GM12878 (cell line): ENCODE data around the gene DSEL. TPM values are rescaled to one million over a fixed set of nuclear protein-coding genes. Genes with fewer than 3 reads are reported as not detected.
A peak's percentile ranks its signal among the peaks of the same experiment; 100 is the strongest.

ENCODE experiments used
- ATAC-seq: fragments of 200-7000 bp; cut with Tn5 transposase; 3 replicates; pipeline ENCODE4 v1.9.1; 2020; ENCODE audit warnings: mild to moderate bottlenecking, moderate library complexity
- BruUV-seq: library from RNA; stranded (reverse); fragments of 400-500 nt; replicated peaks from 2 replicates; lab custom pipeline; 2021; lab: Mats Ljungman, UMichigan
- CTCF ChIA-PET: fragments of 300-600 bp; sonication (Branson Sonifier 250); formaldehyde crosslinking; extraction: SDS; loops from one replicate; lab custom pipeline; 2021; ENCODE audit warnings: inconsistent platforms; lab: Yijun Ruan, JAX
- POLR2A ChIA-PET: fragments of 350-600 bp; formaldehyde crosslinking; extraction: SDS; loops from one replicate; lab custom pipeline; 2021; ENCODE audit warnings: inconsistent platforms; lab: Charles Lee
- RAD21 ChIA-PET: fragments of 300-600 bp; sonication (Branson Sonifier 250); formaldehyde crosslinking; loops from one replicate; lab custom pipeline; 2023; ENCODE audit warnings: antibody characterized with exemption; ENCODE audit not compliant: unreplicated experiment; lab: Charles Lee
- SMC1A ChIA-PET: fragments of 300-600 bp; sonication (Branson Sonifier 250); formaldehyde crosslinking; loops from one replicate; lab custom pipeline; 2023; ENCODE audit not compliant: unreplicated experiment, uncharacterized antibody; lab: Charles Lee
- DNase-seq: peaks from one replicate; pipeline ENCODE4 v3.0.0-alpha.2; 2011; ENCODE audit warnings: low read depth, low spot score
- FAIRE-seq: peaks from 3 replicates; lab custom pipeline; 2011; peaks lifted over from hg19 to GRCh38; lab: Jason Lieb, UNC
- H2AFZ ChIP-seq: 2 replicates; pipeline ENCODE4 v1.6.0; 2011; ENCODE audit warnings: low read depth, low read length, control low read depth; ENCODE audit not compliant: control insufficient read depth
- H3K27ac ChIP-seq: 2 replicates; pipeline ENCODE4 v1.5.1; 2011; ENCODE audit warnings: control low read depth; ENCODE audit not compliant: control insufficient read depth, insufficient read depth
- H3K27me3 ChIP-seq, 2 experiments: replicated peaks in 1 of 2; 2 replicates each; pipeline versions ENCODE4 v1.6.0 to v1.6.1; 2011; ENCODE audit warnings: low read length in 1 of 2; ENCODE audit not compliant: control insufficient read depth in 2 of 2, insufficient read depth in 2 of 2
- H3K36me3 ChIP-seq, 2 experiments: 2 replicates each; pipeline ENCODE4 v1.5.1; 2011; ENCODE audit warnings: low read length in 1 of 2; ENCODE audit not compliant: control insufficient read depth in 2 of 2, insufficient read depth in 2 of 2
- H3K4me1 ChIP-seq: 2 replicates; pipeline ENCODE4 v1.6.1; 2011; ENCODE audit warnings: mild to moderate bottlenecking, low read length, moderate library complexity, mixed read lengths; ENCODE audit not compliant: control insufficient read depth, insufficient read depth
- H3K4me2 ChIP-seq: 2 replicates; pipeline ENCODE4 v1.6.0; 2011; ENCODE audit warnings: control low read depth; ENCODE audit not compliant: control insufficient read depth, insufficient read depth
- H3K4me3 ChIP-seq: fragments of 200-600 bp; sonication (generic); 2 replicates; pipeline ENCODE4 v1.5.1; 2016
- H3K79me2 ChIP-seq: 2 replicates; pipeline ENCODE4 v1.6.0; 2011; ENCODE audit warnings: low read length; ENCODE audit not compliant: control insufficient read depth, insufficient read depth
- H3K9ac ChIP-seq: 2 replicates; pipeline ENCODE4 v1.8.0; 2011; ENCODE audit warnings: low read length, control low read depth, mixed read lengths; ENCODE audit not compliant: control insufficient read depth, insufficient read depth
- H3K9me3 ChIP-seq: replicated peaks from 3 replicates; pipeline ENCODE4 v1.5.1; 2011; ENCODE audit warnings: mild to moderate bottlenecking, low read length; ENCODE audit not compliant: control insufficient read depth, insufficient read depth
- H4K20me1 ChIP-seq: 2 replicates; pipeline ENCODE4 v1.6.0; 2011; ENCODE audit not compliant: control insufficient read depth, insufficient read depth
- CHD4 ChIP-seq: fragments of 200-600 bp; sonication (generic); IDR thresholded peaks from 2 replicates; pipeline ENCODE4 v1.6.1; 2016; ENCODE audit warnings: mild to moderate bottlenecking
- CTCF ChIP-seq, 3 experiments: IDR thresholded peaks in 2 of 3; conservative IDR thresholded peaks in 1 of 3; 2 replicates each; pipeline ENCODE4 v1.5.1; 2011; ENCODE audit warnings: low read depth in 3 of 3, low read length in 3 of 3, mild to moderate bottlenecking in 3 of 3, control low read depth in 2 of 3, moderate library complexity in 2 of 3, inconsistent platforms in 1 of 3, mixed read lengths in 1 of 3; ENCODE audit not compliant: control insufficient read depth in 2 of 3, insufficient read depth in 1 of 3; ENCODE audit errors: extremely low read depth in 1 of 3
- IKZF2 ChIP-seq, 2 experiments: fragments of 450-650 bp; IDR thresholded peaks; 2 replicates each; pipeline ENCODE4 v1.6.1; 2017; ENCODE audit warnings: mild to moderate bottlenecking in 2 of 2, moderate library complexity in 2 of 2
- MYC ChIP-seq: IDR thresholded peaks from 2 replicates; pipeline ENCODE4 v1.6.1; 2011; ENCODE audit warnings: mild to moderate bottlenecking, low read length, moderate library complexity, inconsistent platforms; ENCODE audit not compliant: insufficient read depth, insufficient replicate concordance, insufficient read length, severe bottlenecking
- NBN ChIP-seq: fragments of 450-650 bp; IDR thresholded peaks from 2 replicates; pipeline ENCODE4 v1.6.1; 2016
- RAD21 ChIP-seq: IDR thresholded peaks from 2 replicates; pipeline ENCODE4 v1.6.1; 2011; ENCODE audit warnings: mild to moderate bottlenecking, low read depth, low read length, moderate library complexity; ENCODE audit not compliant: insufficient read depth
- SMAD5 ChIP-seq: IDR thresholded peaks from 2 replicates; pipeline ENCODE4 v1.6.1; 2016; ENCODE audit warnings: antibody characterized with exemption, low read depth
- YY1 ChIP-seq: IDR thresholded peaks from 2 replicates; pipeline ENCODE4 v1.6.1; 2011; ENCODE audit warnings: low read depth, mild to moderate bottlenecking, low read length
- ZNF384 ChIP-seq: IDR thresholded peaks from 2 replicates; pipeline ENCODE4 v1.6.1; 2012; ENCODE audit warnings: low read depth, mild to moderate bottlenecking, low read length, improper control_type of control experiment, borderline replicate concordance
- WGBS: methylation state at CpG from one replicate; pipeline ENCODE4 v1.1.6; 2016; ENCODE audit warnings: low lambda C conversion rate; ENCODE audit not compliant: insufficient replicate concordance, insufficient coverage; ENCODE audit errors: missing lambda C conversion rate; 5-methylcytosine and 5-hydroxymethylcytosine counted together
- in situ Hi-C: fragments of 300-500 bp; cut with MboI; formaldehyde crosslinking; loops from 9 replicates; pipeline ENCODE4 v1.14.3; 2018; ENCODE audit warnings: mixed read lengths
- intact Hi-C: fragments of 100-400 bp; cut with micrococcal nuclease; formaldehyde crosslinking; loops from one replicate; pipeline ENCODE4 v1.14.2; 2022; ENCODE audit not compliant: unreplicated experiment
- polyA plus RNA-seq, 11 experiments: library from polyadenylated mRNA; depleted of rRNA in 4 of 11; unstranded in 6 of 11; stranded (reverse) in 5 of 11; fragments of >200 nt; fragmentation: Nextera tagmentation in 4 of 11; fragmentation: Illumina TruSeq in 1 of 11; extraction: Ambion mirVana in 4 of 11; extraction: Trizol in 1 of 11; gene quantifications; 1 replicate in 1 of 11; 2 replicates in 10 of 11; pipeline versions ENCODE4 v1.2.1 to v1.2.3, GENCODE V29; 2011 to 2016; ENCODE audit warnings: inconsistent platforms in 2 of 11, missing spikeins in 2 of 11, low read depth in 1 of 11
- total RNA-seq, 4 experiments: library from RNA; depleted of rRNA in 3 of 4; stranded (reverse); fragments of >200 nt in 3 of 4; fragmentation: Illumina TruSeq in 1 of 4; extraction: Trizol in 1 of 4; gene quantifications; 2 replicates each; pipeline versions ENCODE4 v1.2.1 to v1.2.3, GENCODE V29; 2013 to 2021

The DSEL gene
- total and polyA plus RNA-seq, 10 of the 15 experiments (the other 5 are each of a cell fraction or from before 2014, with no cell fraction given) = 0.03 TPM; not detected in 9

- RAD21 ChIA-PET = no interaction called here
- H3K9me3 ChIP-seq = no peaks in the 10 kb centered on the region
- H4K20me1 ChIP-seq = no peaks in the 10 kb centered on the region
- H3K4me1 ChIP-seq = no peaks in the 10 kb centered on the region
- no peak overlapping the region for H3K4me3 ChIP-seq
- SMC1A ChIA-PET = no interaction called here
- 38% methylated on average over 2 of the region's 2 CpGs for whole genome bisulfite sequencing
- no peak overlapping the region for H3K9ac ChIP-seq
- TF ChIP-seq NBN (no peak), CTCF (IDR thresholded peaks at IDR 0.05 in 2 of 3, conservative IDR thresholded peaks at IDR 0.05 in 1 of 3; ENCODE audit: control insufficient read depth in 2 of 3, extremely low read depth in 1 of 3, insufficient read depth in 1 of 3, low read depth in 3 of 3, low read length in 3 of 3) (peak in 2 of 3 experiments; percentile 3 to 7; a peak in 1 of 6 replicates), SMAD5 (no peak), RAD21 (peak; percentile 25), CHD4 (no peak)
- TF ChIP-seq, all 136 proteins: peak for 2
- ChIA-PET POLR2A (no interaction called here), CTCF (no interaction called here)
- DNase-seq (no peak), FAIRE-seq (no peak), ATAC-seq (peak; percentile 67; the same call in 2 of the 3 replicates)
- intact Hi-C loops (no loop called here), in situ Hi-C loops (no loop called here)
- Histone ChIP-seq H3K27me3 (no peaks in the 10 kb centered on the region), H3K27ac (no peak overlapping the region), H2AFZ (no peak overlapping the region), H3K36me3 (no peaks in the 10 kb centered on the region), H3K4me2 (no peak overlapping the region), H3K79me2 (no peaks in the 10 kb centered on the region)
- no TSS peak for BruUV-seq
Observed at GRCh38 chr18:67463829-67464228, 52.7 kb downstream of the DSEL start.

- H2AFZ ChIP-seq = no peak overlapping the region
- no peak overlapping the region for H3K4me2 ChIP-seq
- TF ChIP-seq IKZF2 (IDR thresholded peaks at IDR 0.05) (no peak), YY1 (no peak), MYC (no peak), ZNF384 (no peak)
- H3K4me1 ChIP-seq = no peaks in the 10 kb centered on the region
- BruUV-seq = no TSS peak
- in situ Hi-C loops (no loop called here), intact Hi-C loops (no loop called here)
- no peaks in the 10 kb centered on the region for H3K9me3 ChIP-seq
- DNase-seq (no peak), FAIRE-seq (no peak), ATAC-seq (no peak)
- ChIA-PET SMC1A (no interaction called here), POLR2A (no interaction called here), RAD21 (no interaction called here), CTCF (no interaction called here)
- no peak overlapping the region for H3K4me3 ChIP-seq
- no peaks in the 10 kb centered on the region for H3K79me2 ChIP-seq
- H3K36me3 ChIP-seq = no peaks in the 10 kb centered on the region
- H4K20me1 ChIP-seq = no peaks in the 10 kb centered on the region
- H3K27ac ChIP-seq = no peak overlapping the region
- WGBS = 11% methylated on average over 3 of the region's 3 CpGs
- H3K27me3 ChIP-seq = no peaks in the 10 kb centered on the region
- no peak overlapping the region for H3K9ac ChIP-seq
Observed at GRCh38 chr18:67456711-67457110, 59.8 kb downstream of the DSEL start.
